Left kidney (tissue), 2 donors: Measurements from ENCODE around the gene PRM3. TPM values are rescaled to one million over a fixed set of nuclear protein-coding genes. Genes with fewer than 3 reads are reported as not detected.

Experiments used
- DNase-seq: peaks from one replicate; pipeline ENCODE4 v3.0.0-alpha.2; 2013
- polyA plus RNA-seq: library from polyadenylated mRNA; unstranded; fragments of 120-200 nt; gene quantifications from one replicate; pipeline ENCODE4 v1.2.1, GENCODE V29; 2013; ENCODE audit not compliant: insufficient read length

The PRM3 gene
- polyA plus RNA-seq, 1 donor, result not detected

DNA sequence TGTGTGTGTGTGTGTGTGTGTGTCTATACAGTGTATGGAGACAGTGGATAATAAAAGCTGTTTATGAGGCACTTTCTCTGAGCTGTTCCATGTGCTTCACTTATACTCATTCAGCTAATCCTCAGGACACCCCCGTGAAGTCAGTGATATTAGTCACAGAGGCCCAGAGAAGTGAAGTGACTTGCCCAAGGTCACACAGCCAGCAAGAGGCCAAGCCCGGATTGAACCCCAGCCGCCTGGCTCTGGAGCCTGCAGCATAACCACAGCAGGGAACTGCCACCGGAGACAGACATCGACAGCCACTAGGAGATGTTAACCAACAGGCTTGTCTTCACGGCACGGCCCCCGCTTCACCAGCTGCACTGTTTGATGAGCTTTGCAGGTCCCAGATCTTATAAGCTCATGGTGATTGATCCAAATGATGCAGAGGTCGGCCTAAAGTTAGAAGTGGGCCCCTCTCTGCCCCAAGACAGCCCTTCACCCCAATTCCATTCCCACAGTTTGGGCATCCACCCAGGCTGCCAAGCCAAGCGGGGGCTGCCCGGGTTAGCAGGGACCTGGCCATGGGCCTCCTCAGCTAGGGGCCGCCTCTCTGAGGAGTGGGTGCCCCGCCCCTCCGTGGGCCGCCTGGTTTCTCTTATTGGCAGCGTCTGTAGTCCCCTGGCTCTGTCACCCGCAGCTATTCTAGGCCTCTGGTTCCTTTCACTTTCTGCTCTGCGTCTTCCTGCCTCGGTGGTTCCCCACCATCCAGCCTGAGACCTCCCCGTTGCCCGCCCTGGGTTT lies 48.3 kb downstream of the PRM3 start:
- no peak for DNase-seq

DNA sequence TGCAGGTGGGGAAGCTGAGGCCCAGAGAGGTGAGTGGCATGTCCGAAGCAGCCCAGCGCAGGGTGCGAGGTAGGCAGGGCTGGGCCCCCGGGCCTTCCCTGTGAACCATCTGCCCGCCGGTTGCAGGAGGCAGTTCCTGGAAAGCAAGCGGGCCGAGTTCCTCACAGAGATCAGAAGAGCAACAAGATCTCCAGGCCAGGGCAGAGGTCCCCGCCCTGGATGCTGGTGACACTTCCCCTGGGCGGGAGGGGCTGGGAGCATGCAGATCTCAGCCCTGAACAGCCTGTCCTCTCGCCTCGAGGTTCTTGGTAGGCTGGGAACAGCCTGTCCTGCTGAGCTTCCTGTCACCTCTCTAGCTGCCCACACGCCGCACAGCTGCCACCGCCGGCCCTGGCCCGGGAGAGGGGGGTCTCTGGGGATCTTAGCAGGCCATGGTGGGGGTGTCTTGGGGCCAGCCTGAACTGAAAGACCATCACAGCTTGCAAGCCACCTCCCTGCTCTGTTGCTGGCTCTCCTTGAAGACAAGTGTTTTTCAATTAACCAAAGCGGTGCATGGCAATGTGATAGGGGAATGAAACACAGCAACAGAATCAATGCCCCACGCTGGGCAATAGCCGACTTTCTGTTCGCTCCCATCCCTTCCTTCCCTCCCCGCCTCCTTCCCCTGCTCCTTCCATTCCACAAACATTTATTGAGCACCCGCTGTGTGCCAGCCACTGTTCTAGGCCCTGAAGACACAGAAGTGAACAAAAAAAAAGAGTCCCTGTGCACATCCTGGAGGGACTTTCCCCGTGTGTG lies 49.1 kb downstream of the PRM3 start:
- no peak for DNase-seq

Other genes starting within 250 kb of the PRM3 start
- gene SOCS1, start 17.4 kb downstream of the PRM3 start, polyA plus RNA-seq, result 4.0 TPM
- not detected for gene TNP2, start 4.3 kb downstream of the PRM3 start, polyA plus RNA-seq
- not detected for gene PRM2, start 2.9 kb upstream of the PRM3 start, polyA plus RNA-seq
- not detected for gene PRM1, start 7.7 kb upstream of the PRM3 start, polyA plus RNA-seq
- 35.2 TPM for gene RMI2, start 71.8 kb upstream of the PRM3 start, polyA plus RNA-seq